K562 (cell line): ENCODE data around the gene B3GNT4. TPM values are rescaled to one million over a fixed set of nuclear protein-coding genes. Genes with fewer than 3 reads are reported as not detected.

Experiments used
- ATAC-seq: fragments of 200-7000 bp; cut with Tn5 transposase; 3 replicates; pipeline ENCODE4 v1.9.1; 2020; ENCODE audit warnings: moderate library complexity
- BruUV-seq: library from RNA; stranded (reverse); fragments of 400-500 nt; replicated peaks from 2 replicates; lab custom pipeline; 2021; lab: Mats Ljungman, UMichigan
- CTCF ChIA-PET: fragments of 300-600 bp; formaldehyde crosslinking; extraction: SDS; loops from one replicate; lab custom pipeline; 2021; ENCODE audit warnings: low intra/inter-chr PET ratio; lab: Yijun Ruan, JAX
- POLR2A ChIA-PET: fragments of 300-600, 350-650 bp; sonication (Branson Sonifier 250); formaldehyde crosslinking; extraction: SDS; loops from one replicate; lab custom pipeline; 2021; ENCODE audit warnings: antibody characterized with exemption, inconsistent platforms; lab: Yijun Ruan, JAX
- DNase-seq, 4 experiments: peaks; one replicate each; pipeline versions ENCODE4 v3.0.0 to v3.0.0-alpha.2; 2011 to 2018; ENCODE audit warnings: low spot score in 3 of 4, mixed read lengths in 3 of 4; ENCODE audit errors: extremely low read depth in 1 of 4
- FAIRE-seq: peaks from 2 replicates; lab custom pipeline; 2011; peaks lifted over from hg19 to GRCh38; lab: Jason Lieb, UNC
- H2AFZ ChIP-seq: 2 replicates; pipeline ENCODE4 v1.6.0; 2011; ENCODE audit warnings: low read depth, low read length, control low read depth, inconsistent platforms
- H3K27ac ChIP-seq: fragments of 200-600 bp; 3 replicates; pipeline ENCODE4 v1.8.0; 2011; ENCODE audit warnings: low read depth, mild to moderate bottlenecking, control low read depth, inconsistent platforms, low read length, moderate library complexity, mixed read lengths; ENCODE audit errors: extremely low read depth
- H3K27me3 ChIP-seq, 2 experiments: fragments of 300-600 bp in 1 of 2; 2 replicates in 1 of 2; 3 replicates in 1 of 2; pipeline versions ENCODE4 v1.6.0 to v1.8.0; 2011; ENCODE audit warnings: inconsistent platforms in 2 of 2, low read length in 2 of 2, mild to moderate bottlenecking in 1 of 2, mixed read lengths in 1 of 2, moderate library complexity in 1 of 2; ENCODE audit not compliant: control insufficient read depth in 2 of 2, insufficient read depth in 2 of 2
- H3K36me3 ChIP-seq: fragments of 300-600 bp; 3 replicates; pipeline ENCODE4 v1.8.0; 2011; ENCODE audit warnings: mild to moderate bottlenecking, low read length, inconsistent platforms; ENCODE audit not compliant: control insufficient read depth, insufficient read depth
- H3K4me1 ChIP-seq, 2 experiments: fragments of 200-600 bp in 1 of 2; replicated peaks in 1 of 2; 2 replicates in 1 of 2; 3 replicates in 1 of 2; pipeline versions ENCODE4 v1.5.1 to v1.8.0; 2011; ENCODE audit warnings: inconsistent platforms in 2 of 2, low read length in 2 of 2, mild to moderate bottlenecking in 1 of 2, mixed read lengths in 1 of 2, moderate library complexity in 1 of 2; ENCODE audit not compliant: control insufficient read depth in 2 of 2, insufficient read depth in 2 of 2
- H3K4me2 ChIP-seq: 2 replicates; pipeline ENCODE4 v1.6.1; 2011; ENCODE audit warnings: low read length, control low read depth, inconsistent platforms, mixed read lengths; ENCODE audit not compliant: insufficient read depth
- H3K4me3 ChIP-seq: fragments of 200-600 bp; sonication (generic), shearing (Covaris generic); 2 replicates; pipeline ENCODE4 v1.5.1; 2016; ENCODE audit warnings: control low read depth, inconsistent platforms
- H3K79me2 ChIP-seq: fragments of 200-600 bp; 3 replicates; pipeline ENCODE4 v1.8.0; 2011; ENCODE audit warnings: low read length, inconsistent platforms; ENCODE audit not compliant: control insufficient read depth, insufficient read depth
- H3K9ac ChIP-seq, 2 experiments: 2 replicates each; pipeline versions ENCODE4 v1.6.0 to v1.6.1; 2011; ENCODE audit warnings: low read depth in 2 of 2, low read length in 2 of 2, control low read depth in 1 of 2, inconsistent platforms in 1 of 2, mild to moderate bottlenecking in 1 of 2, mixed read lengths in 1 of 2; ENCODE audit not compliant: insufficient read depth in 1 of 2
- H3K9me1 ChIP-seq: one replicate; pipeline ENCODE4 v1.6.0; 2011; ENCODE audit warnings: inconsistent platforms, mild to moderate bottlenecking, low read length, moderate library complexity; ENCODE audit not compliant: control insufficient read depth, insufficient read depth
- H3K9me3 ChIP-seq: replicated peaks from 2 replicates; pipeline ENCODE4 v1.5.1; 2011; ENCODE audit warnings: low read depth, low read length, inconsistent platforms; ENCODE audit not compliant: control insufficient read depth, insufficient read depth
- H4K20me1 ChIP-seq: replicated peaks from 2 replicates; pipeline ENCODE4 v1.6.1; 2011; ENCODE audit warnings: low read length, inconsistent platforms, mixed read lengths; ENCODE audit not compliant: control insufficient read depth, insufficient read depth
- CXXC5 ChIP-seq: fragments of 250-450 bp; sonication (Bioruptor Pico); IDR thresholded peaks from 2 replicates; pipeline ENCODE4 v1.8.0; 2022; ENCODE audit warnings: inconsistent platforms, mild to moderate bottlenecking, moderate library complexity
- ELF2 ChIP-seq: fragments of 250-450 bp; sonication (Bioruptor Pico); IDR thresholded peaks from 2 replicates; pipeline ENCODE4 v1.5.0; 2021; ENCODE audit warnings: mild to moderate bottlenecking
- EP400 ChIP-seq: fragments of 450-650 bp; IDR thresholded peaks from 2 replicates; pipeline ENCODE4 v1.6.1; 2017; ENCODE audit warnings: antibody characterized with exemption, mild to moderate bottlenecking, moderate library complexity
- LCOR ChIP-seq: sonication (generic); formaldehyde crosslinking; IDR thresholded peaks from 2 replicates; pipeline ENCODE4 v1.8.0; 2022; ENCODE audit warnings: mild to moderate bottlenecking, missing genetic modification reagents
- NFIC ChIP-seq: fragments of 450-650 bp; IDR thresholded peaks from 2 replicates; pipeline ENCODE4 v1.6.1; 2017; ENCODE audit warnings: mild to moderate bottlenecking, inconsistent platforms
- POLR2A ChIP-seq: fragments of 450-650 bp; conservative IDR thresholded peaks from 2 replicates; pipeline ENCODE4 v1.6.1; 2016
- POLR2AphosphoS2 ChIP-seq: IDR thresholded peaks from 2 replicates; pipeline ENCODE4 v1.6.1; 2012; ENCODE audit warnings: low read length, improper control_type of control experiment
- POLR2B ChIP-seq: fragments of 450-650 bp; IDR thresholded peaks from 2 replicates; pipeline ENCODE4 v1.6.1; 2018; ENCODE audit warnings: low read depth; ENCODE audit not compliant: partially characterized antibody
- RBM22 ChIP-seq: fragments of 200-400 bp; formaldehyde crosslinking; IDR thresholded peaks from 2 replicates; pipeline ENCODE4 v1.6.1; 2018; ENCODE audit warnings: low read length, low read depth; ENCODE audit not compliant: poor library complexity, severe bottlenecking
- ZBTB7A ChIP-seq: IDR thresholded peaks from 2 replicates; pipeline ENCODE4 v1.6.1; 2011; ENCODE audit warnings: low read depth, mild to moderate bottlenecking, low read length, moderate library complexity, borderline replicate concordance; ENCODE audit not compliant: control insufficient read depth
- ZNF184 ChIP-seq: sonication (generic); formaldehyde crosslinking; IDR thresholded peaks from 2 replicates; pipeline ENCODE4 v1.5.0; 2020; ENCODE audit warnings: missing genetic modification reagents
- WGBS: fragments of 100-300 bp; shearing (Covaris generic); methylation state at CpG from one replicate; pipeline ENCODE4 v1.1.6; 2016; ENCODE audit warnings: low coverage, mixed read lengths; ENCODE audit not compliant: insufficient coverage; ENCODE audit errors: missing lambda C conversion rate; 5-methylcytosine and 5-hydroxymethylcytosine counted together
- in situ Hi-C: fragments of 300-500 bp; cut with MboI; formaldehyde crosslinking; loops from 4 replicates; pipeline ENCODE4 v1.15.0; 2018; ENCODE audit warnings: inconsistent platforms, mixed read lengths
- intact Hi-C: fragments of 100-400 bp; cut with micrococcal nuclease; formaldehyde crosslinking; loops from 2 replicates; pipeline ENCODE4 v1.14.2; 2022
- polyA plus RNA-seq, 8 experiments: library from polyadenylated mRNA; depleted of rRNA in 4 of 8; stranded (reverse) in 5 of 8; unstranded in 3 of 8; fragments of >200 nt; fragmentation: Nextera tagmentation in 2 of 8; fragmentation: Illumina TruSeq in 1 of 8; extraction: Ambion mirVana in 2 of 8; extraction: Trizol in 1 of 8; gene quantifications; 2 replicates each; pipeline versions ENCODE4 v1.2.1 to v1.2.3, GENCODE V29; 2011 to 2014; ENCODE audit warnings: inconsistent platforms in 1 of 8, missing spikeins in 1 of 8
- total RNA-seq, 7 experiments: library from RNA; depleted of rRNA in 6 of 7; stranded (reverse); fragments of >200 nt in 6 of 7; fragmentation: Illumina TruSeq in 2 of 7; extraction: Trizol in 2 of 7; gene quantifications; 2 replicates each; pipeline versions ENCODE4 v1.2.1 to v1.2.3, GENCODE V29; 2011 to 2021; ENCODE audit warnings: low replicate concordance in 1 of 7
- TF ChIP-seq, protein P1 (sequence below): sonication (generic); formaldehyde crosslinking; IDR thresholded peaks from 2 replicates; pipeline ENCODE4 v1.9.0; 2022; ENCODE audit warnings: mild to moderate bottlenecking, missing genetic modification reagents
- TF ChIP-seq, protein P2 (sequence below): sonication (generic); formaldehyde crosslinking; IDR thresholded peaks from 2 replicates; pipeline ENCODE4 v1.5.0; 2020; ENCODE audit warnings: missing genetic modification reagents
- TF ChIP-seq, protein P3 (sequence below): fragments of 250-450 bp; sonication (Bioruptor Pico); IDR thresholded peaks from 2 replicates; pipeline ENCODE4 v1.5.0; 2021; ENCODE audit warnings: mild to moderate bottlenecking, borderline replicate concordance

Gene B3GNT4
- total and polyA plus RNA-seq, 9 of the 15 experiments (the other 6 are each of a cell fraction or from before 2014, with no cell fraction given) = 0.17 to 3.2 (median 1.3) TPM

DNA sequence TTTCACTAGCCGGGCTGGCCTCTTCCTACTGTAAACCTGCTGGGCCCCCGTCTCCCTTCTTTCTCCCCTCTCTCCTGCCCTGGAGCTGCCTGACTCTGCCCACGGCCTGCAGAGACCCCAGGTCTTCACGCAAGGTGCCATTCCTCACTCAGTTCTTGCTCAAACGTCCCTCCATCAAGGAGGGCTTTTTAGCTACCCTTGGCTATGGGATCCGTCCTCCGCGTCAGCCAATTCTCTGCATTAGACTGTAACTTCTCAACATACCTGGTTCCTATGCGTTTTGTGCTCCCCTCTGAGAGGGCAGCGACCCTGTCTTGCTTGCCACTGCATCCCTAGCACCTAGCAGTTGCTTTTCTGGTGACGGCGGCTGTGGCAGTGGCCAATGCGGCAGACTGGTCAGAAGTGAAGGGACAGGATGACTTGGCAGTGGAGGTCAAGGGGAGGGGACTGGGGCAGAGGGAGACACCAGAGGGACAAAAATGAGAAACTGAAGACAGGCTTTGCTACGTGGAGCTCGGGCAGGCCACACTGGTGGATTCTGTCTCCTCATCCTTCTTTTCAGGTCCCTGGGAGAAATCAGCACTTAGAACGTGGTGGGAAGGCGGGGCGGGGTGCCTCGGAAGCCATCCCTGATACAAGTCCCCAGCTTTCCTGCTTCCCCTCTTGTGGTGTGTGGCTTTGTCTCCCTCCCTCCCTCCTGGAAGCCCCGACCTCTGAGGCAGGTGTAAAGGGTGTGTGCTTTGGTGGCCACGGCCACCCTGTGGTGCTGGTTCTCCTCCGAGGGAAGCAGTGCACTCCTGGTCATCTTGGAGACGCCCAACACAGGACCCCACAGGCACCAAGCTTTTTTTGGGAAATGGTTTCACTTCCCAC is 1.8 kb downstream of the B3GNT4 start (continued):
- no peak for TF ChIP-seq ELF2 (CRISPR knock-in tag)
- no peak for TF ChIP-seq ZNF184 (CRISPR knock-in tag)

DNA sequence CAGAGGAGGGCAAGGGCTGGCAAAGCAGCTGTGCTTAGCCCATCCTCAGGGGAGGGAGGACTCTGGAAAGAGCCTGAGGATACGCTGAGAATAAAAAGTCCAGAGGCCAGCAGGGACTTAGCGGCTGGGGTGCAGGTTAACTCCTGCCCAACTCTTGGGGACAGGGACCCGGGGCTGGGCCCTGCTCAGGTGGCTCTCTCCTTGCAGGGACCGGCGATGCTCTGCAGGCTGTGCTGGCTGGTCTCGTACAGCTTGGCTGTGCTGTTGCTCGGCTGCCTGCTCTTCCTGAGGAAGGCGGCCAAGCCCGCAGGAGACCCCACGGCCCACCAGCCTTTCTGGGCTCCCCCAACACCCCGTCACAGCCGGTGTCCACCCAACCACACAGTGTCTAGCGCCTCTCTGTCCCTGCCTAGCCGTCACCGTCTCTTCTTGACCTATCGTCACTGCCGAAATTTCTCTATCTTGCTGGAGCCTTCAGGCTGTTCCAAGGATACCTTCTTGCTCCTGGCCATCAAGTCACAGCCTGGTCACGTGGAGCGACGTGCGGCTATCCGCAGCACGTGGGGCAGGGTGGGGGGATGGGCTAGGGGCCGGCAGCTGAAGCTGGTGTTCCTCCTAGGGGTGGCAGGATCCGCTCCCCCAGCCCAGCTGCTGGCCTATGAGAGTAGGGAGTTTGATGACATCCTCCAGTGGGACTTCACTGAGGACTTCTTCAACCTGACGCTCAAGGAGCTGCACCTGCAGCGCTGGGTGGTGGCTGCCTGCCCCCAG is 2.8 kb downstream of the B3GNT4 start:
- Histone ChIP-seq H2AFZ (no peak overlapping the region), H3K27me3 (no peaks in the 10 kb centered on the region), H3K4me3 (no peak overlapping the region), H3K4me1 (peaks cover 7 to 44% of the 10 kb centered on the region in 2 experiments; a peak in 3 of 5 replicates), H3K9ac (peak overlapping the region in 1 of 2 experiments; percentile 71; a peak in 1 of 4 replicates), H3K4me2 (no peak overlapping the region), H3K9me3 (no peaks in the 10 kb centered on the region), H4K20me1 (no peaks in the 10 kb centered on the region; the same call in 1 of the 2 replicates), H3K36me3 (peaks cover 37% of the 10 kb centered on the region), H3K9me1 (no peaks in the 10 kb centered on the region), H3K79me2 (no peaks in the 10 kb centered on the region), H3K27ac (no peak overlapping the region)
- FAIRE-seq (no peak), ATAC-seq (peak; percentile 12), DNase-seq (no peak)
- ChIA-PET CTCF (no interaction called here), POLR2A (interaction anchor here (0.6 to 11.2 kb wide), 7 partner anchors 8 to 152 kb away, joined by 3 to 149 read pairs (median 3); partner anchors contain the start of gene DIABLO)
- intact Hi-C loops (no loop called here), in situ Hi-C loops (no loop called here)
- no TSS peak for BruUV-seq
- 74% methylated on average over 25 of the region's 27 CpGs for WGBS
- TF ChIP-seq, protein P1, sequence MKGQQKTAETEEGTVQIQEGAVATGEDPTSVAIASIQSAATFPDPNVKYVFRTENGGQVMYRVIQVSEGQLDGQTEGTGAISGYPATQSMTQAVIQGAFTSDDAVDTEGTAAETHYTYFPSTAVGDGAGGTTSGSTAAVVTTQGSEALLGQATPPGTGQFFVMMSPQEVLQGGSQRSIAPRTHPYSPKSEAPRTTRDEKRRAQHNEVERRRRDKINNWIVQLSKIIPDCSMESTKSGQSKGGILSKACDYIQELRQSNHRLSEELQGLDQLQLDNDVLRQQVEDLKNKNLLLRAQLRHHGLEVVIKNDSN (CRISPR knock-in tag) = peak; percentile 74
- TF ChIP-seq LCOR (CRISPR knock-in tag) = no peak
- peak; percentile 43; the same call in 1 of the 2 replicates for TF ChIP-seq ZBTB7A
- TF ChIP-seq CXXC5 (CRISPR knock-in tag) = peak; percentile 27; the same call in 1 of the 2 replicates
- peak; percentile 62 for TF ChIP-seq RBM22
- TF ChIP-seq POLR2AphosphoS2 = 0 out of 2 replicates have a peak, but pooled peaks have one; percentile 59
- TF ChIP-seq, protein P2, sequence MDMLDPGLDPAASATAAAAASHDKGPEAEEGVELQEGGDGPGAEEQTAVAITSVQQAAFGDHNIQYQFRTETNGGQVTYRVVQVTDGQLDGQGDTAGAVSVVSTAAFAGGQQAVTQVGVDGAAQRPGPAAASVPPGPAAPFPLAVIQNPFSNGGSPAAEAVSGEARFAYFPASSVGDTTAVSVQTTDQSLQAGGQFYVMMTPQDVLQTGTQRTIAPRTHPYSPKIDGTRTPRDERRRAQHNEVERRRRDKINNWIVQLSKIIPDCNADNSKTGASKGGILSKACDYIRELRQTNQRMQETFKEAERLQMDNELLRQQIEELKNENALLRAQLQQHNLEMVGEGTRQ (CRISPR knock-in tag) = peak; percentile 73
- peak; percentile 8; the same call in 1 of the 2 replicates for TF ChIP-seq NFIC
- no peak for TF ChIP-seq EP400
- TF ChIP-seq POLR2B = peak; percentile 58
- TF ChIP-seq, protein P3, sequence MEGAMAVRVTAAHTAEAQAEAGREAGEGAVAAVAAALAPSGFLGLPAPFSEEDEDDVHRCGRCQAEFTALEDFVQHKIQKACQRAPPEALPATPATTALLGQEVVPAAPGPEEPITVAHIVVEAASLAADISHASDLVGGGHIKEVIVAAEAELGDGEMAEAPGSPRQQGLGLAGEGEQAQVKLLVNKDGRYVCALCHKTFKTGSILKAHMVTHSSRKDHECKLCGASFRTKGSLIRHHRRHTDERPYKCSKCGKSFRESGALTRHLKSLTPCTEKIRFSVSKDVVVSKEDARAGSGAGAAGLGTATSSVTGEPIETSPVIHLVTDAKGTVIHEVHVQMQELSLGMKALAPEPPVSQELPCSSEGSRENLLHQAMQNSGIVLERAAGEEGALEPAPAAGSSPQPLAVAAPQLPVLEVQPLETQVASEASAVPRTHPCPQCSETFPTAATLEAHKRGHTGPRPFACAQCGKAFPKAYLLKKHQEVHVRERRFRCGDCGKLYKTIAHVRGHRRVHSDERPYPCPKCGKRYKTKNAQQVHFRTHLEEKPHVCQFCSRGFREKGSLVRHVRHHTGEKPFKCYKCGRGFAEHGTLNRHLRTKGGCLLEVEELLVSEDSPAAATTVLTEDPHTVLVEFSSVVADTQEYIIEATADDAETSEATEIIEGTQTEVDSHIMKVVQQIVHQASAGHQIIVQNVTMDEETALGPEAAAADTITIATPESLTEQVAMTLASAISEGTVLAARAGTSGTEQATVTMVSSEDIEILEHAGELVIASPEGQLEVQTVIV (CRISPR knock-in tag) = no peak
- peak; percentile 58 for TF ChIP-seq POLR2A
